ENCODE results near the gene VSTM1.
"Not testable (repeated sequence)": the region's sequence is repeated elsewhere in the genome, so short reads cannot be mapped to it uniquely, and the experiment has no call there.

VSTM1 gene

GRCh38 chr19:54063350-54064116, at the start of gene VSTM1:
TSS of gene VSTM1 (minus strand) at chr19:54063897. CDS start at chr19:54063777, 120 bp downstream.
- no peak for DNase-seq

- no peak for DNase-seq
Measured at GRCh38 chr19:54109651-54110050, 46.0 kb upstream of the VSTM1 start.

GRCh38 chr19:54108496-54108895, 44.8 kb upstream of the VSTM1 start:
- no peak for DNase-seq

GRCh38 chr19:54107876-54108490, 44.3 kb upstream of the VSTM1 start:
- no peak for DNase-seq

GRCh38 chr19:54106716-54107115, 43.0 kb upstream of the VSTM1 start:
- no peak for DNase-seq

GRCh38 chr19:54105796-54106195, 42.1 kb upstream of the VSTM1 start:
- no peak for DNase-seq

GRCh38 chr19:54104998-54105715, 41.5 kb upstream of the VSTM1 start:
- no peak for DNase-seq

- peak; percentile 99 to 100 for DNase-seq
Measured at GRCh38 chr19:54102421-54103169, 38.9 kb upstream of the VSTM1 start, which contains the start of gene NDUFA3. TSS of gene NDUFA3 (plus strand) at chr19:54102855. CDS start at chr19:54102879, 24 bp downstream.

GRCh38 chr19:54100561-54100960, 36.9 kb upstream of the VSTM1 start, which contains the start of gene OSCAR:
TSS of gene OSCAR (minus strand) at chr19:54100803. CDS start at chr19:54100792, 11 bp downstream.
- DNase-seq, result no peak

GRCh38 chr19:54099903-54100255, 36.2 kb upstream of the VSTM1 start:
- not testable (repeated sequence) for DNase-seq

- no peak for DNase-seq
Measured at GRCh38 chr19:54099190-54099902, 35.6 kb upstream of the VSTM1 start.

GRCh38 chr19:54096617-54097106, 33.0 kb upstream of the VSTM1 start:
- no peak for DNase-seq

- peak; percentile 21 to 44 for DNase-seq
Measured at GRCh38 chr19:54095859-54096616, 32.3 kb upstream of the VSTM1 start.

GRCh38 chr19:54095136-54095858, 31.6 kb upstream of the VSTM1 start:
- DNase-seq, result no peak

GRCh38 chr19:54094426-54095000, 30.8 kb upstream of the VSTM1 start:
- DNase-seq, result no peak

GRCh38 chr19:54084410-54084809, 20.7 kb upstream of the VSTM1 start:
- DNase-seq, result no peak

- no peak for DNase-seq
Measured at GRCh38 chr19:54081032-54081431, 17.3 kb upstream of the VSTM1 start, which contains the start of gene TARM1. TSS of gene TARM1 (minus strand) at chr19:54081365. CDS start at chr19:54081340, 25 bp downstream.

GRCh38 chr19:54077334-54077733, 13.6 kb upstream of the VSTM1 start:
- DNase-seq, result no peak

- DNase-seq, result no peak
Measured at GRCh38 chr19:54074851-54075250, 11.2 kb upstream of the VSTM1 start.

- DNase-seq, result peak in 1 of 2 experiments; percentile 15
Measured at GRCh38 chr19:54073829-54074228, 10.1 kb upstream of the VSTM1 start.

Measured in NCI-H1930 (cell line).